Measurements from ENCODE around the gene RNU6-9. TPM values are rescaled to one million over a fixed set of nuclear protein-coding genes. Genes with fewer than 3 reads are reported as not detected.

The RNU6-9 gene
- total and polyA plus RNA-seq, 2 donors (not counting 1 experiment from before 2014, with no cell fraction given): not detected

DNA sequence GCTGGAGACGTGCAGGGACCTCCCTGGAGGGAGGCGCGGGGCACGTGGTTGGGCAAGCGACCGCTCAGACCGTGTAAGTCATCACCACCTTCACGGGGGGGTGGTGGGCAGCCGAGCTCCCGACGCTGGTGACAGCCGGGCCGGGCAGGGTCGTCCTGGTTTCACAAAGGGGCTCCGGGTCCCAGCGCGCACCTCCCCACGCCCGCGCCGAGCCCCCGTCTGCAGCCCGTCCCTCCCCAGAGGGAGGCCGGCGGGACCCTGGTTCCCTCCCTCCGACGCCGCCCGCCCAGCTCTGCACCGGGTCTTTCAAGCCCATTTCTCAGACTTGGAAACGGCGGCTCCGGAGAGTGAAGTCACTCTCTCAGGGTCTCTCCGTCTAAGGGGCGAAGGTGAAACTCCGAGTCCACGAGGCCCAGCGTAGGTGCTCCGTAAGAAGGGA is 31.8 kb downstream of the RNU6-9 start:
- Mint-ChIP-seq H3K9me3 (ENCODE audit: insufficient read depth) (no peaks in the 10 kb centered on the region), H3K4me1 (peaks cover 24% of the 10 kb centered on the region), H3K4me3 (peak overlapping the region; percentile 91), H3K27me3 (no peaks in the 10 kb centered on the region), H3K27ac (peak overlapping the region; percentile 95)
- peak overlapping the region; percentile 58 to 94 (median 86) for H3K4me3 ChIP-seq (ENCODE audit: control extremely low read depth in 1 of 5, extremely low read depth in 1 of 5, insufficient read depth in 1 of 5, low read depth in 2 of 5, low read length in 4 of 5)
- intact Hi-C loops (cut with micrococcal nuclease): loop anchor here (1.0 to 10.0 kb wide), 5 partner anchors 16 to 260 kb away; partner anchors contain the start of genes ARHGAP45, RNF126, RNU6-2 and TMEM259
- POLR2A ChIA-PET: interaction anchor here (0.6 to 1.3 kb wide), 6 partner anchors 26 to 268 kb away, joined by 3 to 5 read pairs (median 3); partner anchors contain the start of gene WDR18
- no peaks in the 10 kb centered on the region for H3K36me3 ChIP-seq (replicated peaks in 1 of 2; ENCODE audit: control extremely low read depth in 1 of 2, control insufficient read depth in 1 of 2, extremely low read depth in 1 of 2, insufficient read depth in 2 of 2, low read length in 1 of 2)
- ATAC-seq (ENCODE audit: low read depth) (peak; percentile 44), DNase-seq (no peak)
- peak overlapping the region; percentile 97 for H2AFZ ChIP-seq (ENCODE audit: insufficient read depth, low read depth, low read length, poor library complexity, severe bottlenecking)
- TF ChIP-seq, protein P1, sequence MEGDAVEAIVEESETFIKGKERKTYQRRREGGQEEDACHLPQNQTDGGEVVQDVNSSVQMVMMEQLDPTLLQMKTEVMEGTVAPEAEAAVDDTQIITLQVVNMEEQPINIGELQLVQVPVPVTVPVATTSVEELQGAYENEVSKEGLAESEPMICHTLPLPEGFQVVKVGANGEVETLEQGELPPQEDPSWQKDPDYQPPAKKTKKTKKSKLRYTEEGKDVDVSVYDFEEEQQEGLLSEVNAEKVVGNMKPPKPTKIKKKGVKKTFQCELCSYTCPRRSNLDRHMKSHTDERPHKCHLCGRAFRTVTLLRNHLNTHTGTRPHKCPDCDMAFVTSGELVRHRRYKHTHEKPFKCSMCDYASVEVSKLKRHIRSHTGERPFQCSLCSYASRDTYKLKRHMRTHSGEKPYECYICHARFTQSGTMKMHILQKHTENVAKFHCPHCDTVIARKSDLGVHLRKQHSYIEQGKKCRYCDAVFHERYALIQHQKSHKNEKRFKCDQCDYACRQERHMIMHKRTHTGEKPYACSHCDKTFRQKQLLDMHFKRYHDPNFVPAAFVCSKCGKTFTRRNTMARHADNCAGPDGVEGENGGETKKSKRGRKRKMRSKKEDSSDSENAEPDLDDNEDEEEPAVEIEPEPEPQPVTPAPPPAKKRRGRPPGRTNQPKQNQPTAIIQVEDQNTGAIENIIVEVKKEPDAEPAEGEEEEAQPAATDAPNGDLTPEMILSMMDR (IDR thresholded peaks at IDR 0.05): no peak
- TF ChIP-seq EZH2 (IDR thresholded peaks at IDR 0.05; ENCODE audit: borderline replicate concordance, insufficient read depth, low read depth, low read length, poor library complexity, severe bottlenecking): no peak
- no peaks in the 10 kb centered on the region for H3K9me3 ChIP-seq (ENCODE audit: control extremely low read depth in 1 of 3, control insufficient read depth in 2 of 3, insufficient read depth in 1 of 3, low read length in 2 of 3)
- H3K9ac ChIP-seq (ENCODE audit: low read length): peak overlapping the region; percentile 94
- H3K79me2 ChIP-seq (ENCODE audit: control insufficient read depth, insufficient read depth, low read length): peaks cover 17% of the 10 kb centered on the region
- H3K27ac ChIP-seq (ENCODE audit: low read length in 2 of 2): peak overlapping the region; percentile 85 to 94
- under 1% methylated on average over 39 of the region's 39 CpGs for WGBS (ENCODE audit: insufficient coverage)
- no peaks in the 10 kb centered on the region for H3K27me3 ChIP-seq (replicated peaks in 1 of 4; ENCODE audit: control extremely low read depth in 1 of 4, control insufficient read depth in 3 of 4, insufficient read depth in 4 of 4, low read length in 3 of 4)
- H3K4me2 ChIP-seq (replicated peaks; ENCODE audit: low read depth, low read length, poor library complexity, severe bottlenecking): peak overlapping the region; percentile 98
- H4K20me1 ChIP-seq (ENCODE audit: control insufficient read depth, insufficient read depth, low read length, poor library complexity, severe bottlenecking): no peaks in the 10 kb centered on the region
- H3K4me1 ChIP-seq (ENCODE audit: control insufficient read depth in 2 of 2, insufficient read depth in 2 of 2, low read length in 2 of 2): peaks cover 20 to 42% of the 10 kb centered on the region in 2 donors
- CTCF ChIA-PET: interaction anchor here (0.8 to 7.9 kb wide), 4 partner anchors 9 to 68 kb away, joined by 3 to 143 read pairs (median 44); partner anchors contain the start of genes CFD and WDR18

Data from B cell (primary cell).